HG03565 (cell line): ENCODE measurements around the gene FOXR2.

Experiments
- ATAC-seq: cut with Tn5 transposase; IDR thresholded peaks from one replicate; pipeline ENCODE4 v1.9.1; 2021; ENCODE audit warnings: mild to moderate bottlenecking, moderate library complexity; ENCODE audit not compliant: unreplicated experiment

Gene FOXR2, protein sequence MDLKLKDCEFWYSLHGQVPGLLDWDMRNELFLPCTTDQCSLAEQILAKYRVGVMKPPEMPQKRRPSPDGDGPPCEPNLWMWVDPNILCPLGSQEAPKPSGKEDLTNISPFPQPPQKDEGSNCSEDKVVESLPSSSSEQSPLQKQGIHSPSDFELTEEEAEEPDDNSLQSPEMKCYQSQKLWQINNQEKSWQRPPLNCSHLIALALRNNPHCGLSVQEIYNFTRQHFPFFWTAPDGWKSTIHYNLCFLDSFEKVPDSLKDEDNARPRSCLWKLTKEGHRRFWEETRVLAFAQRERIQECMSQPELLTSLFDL

DNA sequence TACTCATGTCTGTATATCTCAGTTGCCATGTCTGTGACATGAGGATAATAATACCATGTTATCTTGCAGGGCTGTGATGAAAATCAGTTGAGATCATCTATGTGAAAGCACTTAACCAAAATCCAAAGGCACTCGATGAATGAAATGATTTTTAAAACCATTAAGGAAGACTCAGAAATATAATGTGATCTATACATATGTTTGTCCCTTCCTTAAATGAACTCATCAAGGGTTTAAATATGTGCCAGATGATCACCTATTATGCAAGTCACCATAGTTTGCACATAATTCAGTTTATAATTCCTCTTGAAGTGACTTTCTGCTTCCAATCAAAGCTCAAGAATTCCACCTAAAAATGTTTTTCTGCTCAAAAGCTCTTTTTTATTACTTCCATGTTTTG, at the start of gene FOXR2:
FOXR2 (plus strand) TSS at position 301 of the 400 bp plus-strand sequence. CDS start 312 bp downstream, outside the sequence.
- ATAC-seq: no peak

DNA sequence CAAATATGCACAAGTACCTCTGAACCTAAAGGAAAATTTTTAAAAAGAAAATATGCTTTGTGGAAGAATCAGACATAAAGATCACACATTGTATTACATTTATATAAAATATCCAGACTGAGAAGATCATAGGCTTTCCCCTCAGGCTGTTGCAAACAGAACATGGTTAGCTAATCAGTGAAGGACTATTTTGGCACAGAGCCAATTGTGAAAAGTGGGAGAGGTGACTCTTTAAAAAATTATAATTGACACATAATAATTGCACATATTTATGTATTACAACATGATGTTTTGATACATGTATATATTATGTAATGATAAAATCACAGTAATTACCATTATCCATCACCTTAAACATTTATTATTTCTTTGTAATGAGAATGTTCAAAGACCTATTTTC, 44.1 kb upstream of the FOXR2 start:
- no peak for ATAC-seq

DNA sequence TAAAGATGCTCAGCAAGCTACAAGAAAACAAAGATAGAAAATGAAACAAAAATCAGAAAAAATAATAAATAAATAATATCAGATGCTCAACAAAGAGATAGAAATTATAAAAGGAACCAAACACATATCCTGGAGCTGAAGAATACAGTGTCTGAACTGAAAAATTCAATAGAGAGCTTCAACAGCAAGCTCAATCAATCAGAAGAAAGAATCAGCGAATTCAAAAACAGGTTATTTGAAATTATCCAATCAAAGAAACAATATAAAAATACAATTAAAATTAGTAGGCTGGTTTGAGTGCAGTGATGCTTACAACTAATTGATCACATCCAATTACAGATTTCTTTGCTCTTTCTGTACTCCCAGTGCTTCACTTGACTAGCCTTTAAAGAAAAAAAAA, 40.8 kb upstream of the FOXR2 start:
- no peak for ATAC-seq

DNA sequence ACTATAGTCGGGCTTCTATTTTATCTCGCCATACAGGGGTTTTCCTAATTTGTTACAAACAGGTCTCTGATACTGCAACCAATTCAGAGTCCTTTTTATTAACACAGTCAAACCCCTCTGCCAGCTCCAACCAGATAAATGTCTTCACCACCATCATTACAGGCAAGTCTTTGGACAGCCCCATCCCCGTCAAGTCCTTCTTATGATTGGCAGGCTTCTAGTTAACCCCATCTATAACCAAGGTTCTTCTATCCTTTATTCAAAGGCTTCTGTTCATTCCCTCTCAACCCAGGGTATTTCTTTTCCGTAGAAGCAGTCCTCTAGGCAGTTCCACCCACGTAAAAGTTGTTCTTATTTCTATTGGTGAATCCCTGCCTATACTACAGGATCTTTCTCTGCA, 29.9 kb upstream of the FOXR2 start:
- ATAC-seq: no peak

DNA sequence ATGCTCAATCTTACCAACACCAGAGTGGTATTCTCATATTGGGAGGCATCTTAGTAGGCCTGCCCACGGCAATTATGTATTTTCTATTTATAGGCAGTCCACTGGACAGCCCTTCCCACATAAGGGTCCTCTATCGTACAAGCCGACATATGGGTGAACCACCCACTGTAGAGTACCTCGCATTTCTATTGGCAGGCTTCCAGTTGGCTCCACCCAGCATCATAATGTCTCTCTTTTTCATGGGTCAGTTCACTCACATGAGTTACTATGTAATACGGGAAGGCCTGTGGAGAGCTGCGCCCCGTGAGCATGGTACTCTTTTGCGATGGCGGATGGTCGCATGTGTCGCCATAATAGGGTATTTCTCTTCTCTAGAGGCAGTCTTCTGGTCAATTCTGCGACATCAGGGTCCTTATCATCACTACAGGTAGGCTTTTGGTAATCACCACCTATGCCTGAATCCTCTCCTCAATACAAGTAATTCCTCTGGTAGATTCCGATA, 29.4 kb upstream of the FOXR2 start:
- ATAC-seq: no peak

DNA sequence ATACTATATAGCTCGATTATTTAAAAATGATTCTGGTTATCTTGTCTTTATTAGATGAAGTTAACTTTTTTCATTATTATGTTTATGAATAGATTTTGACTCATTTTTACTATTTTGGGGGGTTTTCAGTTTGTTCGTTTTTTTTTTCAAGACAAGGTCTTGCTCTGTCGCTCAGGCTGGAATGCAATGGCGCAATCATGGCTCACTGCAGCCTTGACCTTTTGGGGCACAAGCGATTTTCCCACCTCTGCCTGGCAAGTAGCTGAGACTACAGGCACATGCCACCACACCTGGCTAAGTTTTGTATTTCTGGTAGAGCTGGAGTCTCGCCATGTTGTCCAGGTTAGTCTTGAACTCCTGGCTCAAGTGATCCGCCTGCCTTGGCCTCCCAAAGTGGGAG, 24.9 kb upstream of the FOXR2 start:
- ATAC-seq: no peak

DNA sequence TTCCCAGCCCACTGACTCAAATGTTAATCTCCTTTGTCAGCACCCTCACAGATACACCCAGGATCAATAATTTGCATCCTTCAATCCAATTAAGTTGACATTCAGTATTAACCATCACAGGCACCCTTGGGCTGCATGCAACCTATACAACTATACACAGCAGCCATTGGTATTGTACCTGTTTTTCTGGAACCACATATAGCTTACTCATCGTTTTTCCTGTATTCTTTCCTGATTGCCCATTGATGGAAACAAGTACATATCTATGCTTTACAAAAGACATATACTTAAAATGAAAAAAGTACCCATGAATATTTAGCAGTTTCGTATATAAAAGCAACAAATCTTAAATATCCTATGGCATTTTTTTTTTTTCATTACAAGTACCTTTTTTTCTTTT, 3.7 kb upstream of the FOXR2 start:
- no peak for ATAC-seq

DNA sequence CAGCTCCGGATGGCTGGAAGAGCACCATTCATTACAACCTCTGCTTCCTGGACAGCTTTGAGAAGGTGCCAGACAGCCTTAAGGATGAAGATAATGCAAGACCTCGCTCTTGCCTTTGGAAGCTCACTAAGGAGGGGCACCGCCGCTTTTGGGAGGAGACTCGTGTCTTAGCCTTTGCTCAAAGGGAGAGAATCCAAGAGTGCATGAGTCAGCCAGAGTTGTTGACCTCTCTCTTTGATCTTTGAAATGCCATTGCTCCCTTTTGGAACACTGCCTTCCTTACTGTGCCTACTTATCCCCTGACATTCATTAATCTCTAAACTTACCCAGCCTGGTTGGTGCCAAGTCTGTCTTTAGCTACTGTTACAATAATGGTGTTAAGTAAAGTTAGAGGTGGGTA, 1.2 kb downstream of the FOXR2 start:
- no peak for ATAC-seq

DNA sequence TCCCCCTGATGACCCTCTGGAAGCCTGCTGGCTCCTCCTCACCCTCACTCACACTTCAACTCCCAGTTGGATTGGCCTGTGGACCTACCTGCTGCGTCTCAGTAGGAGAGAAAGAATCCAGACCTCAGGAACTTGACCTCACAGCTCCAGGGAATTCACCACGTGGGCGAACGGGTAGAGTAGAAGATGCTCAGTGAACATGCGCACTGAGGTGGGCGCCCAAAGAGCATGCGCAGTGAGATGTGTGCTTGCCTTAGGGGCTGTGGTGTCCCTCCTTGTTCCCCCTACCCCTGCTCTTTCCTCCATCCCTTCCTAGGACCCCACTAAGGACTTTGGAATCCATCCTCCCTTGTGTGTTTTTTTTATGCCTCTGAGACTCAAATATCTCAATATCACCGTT, 12.9 kb downstream of the FOXR2 start:
- no peak for ATAC-seq

DNA sequence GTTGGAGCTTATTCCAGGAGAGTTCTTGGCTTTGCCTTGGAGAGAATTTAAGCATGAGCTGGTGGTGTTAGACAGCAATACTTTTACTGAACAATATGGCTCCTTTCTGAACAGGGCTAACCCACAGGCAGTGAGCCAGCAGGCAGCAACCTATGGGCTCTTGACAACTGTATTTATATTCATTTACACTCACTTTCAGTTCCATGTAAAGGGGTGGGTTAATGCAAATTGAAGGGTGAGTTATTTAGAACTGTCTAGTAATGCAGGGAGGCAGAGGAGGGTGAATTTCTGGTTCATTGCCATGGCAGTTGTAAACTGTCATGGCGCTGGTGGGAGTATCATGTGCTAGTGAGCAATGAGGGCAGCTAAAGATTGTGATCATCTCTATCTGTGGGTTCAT, 15.7 kb downstream of the FOXR2 start:
- peak; percentile 84 for ATAC-seq

DNA sequence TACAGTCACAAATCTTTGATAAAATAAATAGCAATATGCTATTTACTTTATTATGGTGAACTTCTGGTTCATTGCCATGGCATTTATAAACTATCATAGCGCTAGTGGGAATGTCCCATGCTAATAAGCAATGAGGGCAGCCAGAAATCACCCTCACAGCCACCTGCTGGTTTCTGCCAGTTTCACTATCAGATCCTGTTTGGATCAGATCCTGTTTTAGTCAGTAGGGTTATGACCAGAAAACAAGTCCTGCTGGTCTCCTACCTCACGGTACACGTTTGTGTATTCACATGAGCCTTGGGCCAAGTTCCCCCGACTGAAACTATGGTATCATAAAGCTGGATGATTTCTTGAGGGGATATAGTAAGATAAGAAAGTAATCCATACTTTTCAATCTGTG, 17.7 kb downstream of the FOXR2 start:
- ATAC-seq: no peak

DNA sequence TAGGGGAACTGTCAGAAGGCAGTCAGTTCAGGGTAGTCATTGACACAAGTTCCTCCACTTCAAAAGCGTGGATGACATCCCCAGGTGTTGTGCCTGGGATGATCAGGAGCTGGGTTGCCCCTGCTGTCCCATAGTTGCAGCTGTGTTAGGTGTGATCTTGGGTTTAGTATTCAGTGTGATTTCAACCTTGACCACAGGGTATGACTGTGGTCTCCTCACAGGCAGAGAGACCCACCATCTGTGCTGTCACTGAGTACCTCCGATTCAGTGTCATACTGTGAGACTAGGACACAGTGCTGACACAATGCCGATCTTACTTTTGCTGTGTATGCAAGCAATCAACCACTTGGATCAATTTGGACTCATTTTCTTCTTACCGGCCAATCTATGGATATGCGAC, 25.2 kb downstream of the FOXR2 start:
- ATAC-seq: peak; percentile 62

DNA sequence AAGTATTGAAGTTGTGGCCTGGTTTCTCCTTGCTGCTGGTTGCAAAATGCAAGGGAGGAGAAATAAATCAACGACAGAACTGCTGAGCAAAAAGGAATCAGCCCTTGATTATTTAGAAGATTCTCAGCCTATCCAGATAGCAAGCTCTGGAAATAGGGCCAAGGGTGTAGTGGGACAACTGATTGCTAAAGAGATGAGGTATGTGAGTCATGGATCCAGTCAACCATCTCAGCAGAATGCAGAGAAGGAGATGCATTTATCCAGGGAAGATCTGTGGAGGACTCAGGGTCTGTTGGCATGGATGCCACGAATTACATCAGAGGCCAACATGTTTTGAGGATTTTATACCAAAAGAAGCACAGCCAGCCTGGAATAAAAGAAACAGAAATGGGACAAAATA, 36.7 kb downstream of the FOXR2 start:
- no peak for ATAC-seq

DNA sequence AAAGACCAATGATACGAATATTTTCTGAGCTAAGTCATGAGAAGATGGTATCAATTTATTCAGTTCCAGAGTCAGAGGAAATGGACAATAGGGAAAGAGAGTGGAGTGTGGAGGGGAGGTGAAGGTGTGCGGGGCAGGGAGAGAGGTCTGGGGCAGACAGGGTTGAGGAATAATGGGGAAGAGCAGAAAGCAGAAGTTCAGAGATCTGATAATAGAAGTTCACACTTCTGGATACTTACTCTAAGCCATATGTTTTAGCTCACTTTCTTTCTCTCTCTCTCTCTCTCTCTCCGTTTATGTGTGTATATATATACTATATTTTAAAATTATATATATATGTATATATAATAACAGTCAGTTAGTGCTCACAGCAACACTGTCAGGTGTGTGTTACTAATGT, 40.4 kb downstream of the FOXR2 start:
- ATAC-seq: no peak

DNA sequence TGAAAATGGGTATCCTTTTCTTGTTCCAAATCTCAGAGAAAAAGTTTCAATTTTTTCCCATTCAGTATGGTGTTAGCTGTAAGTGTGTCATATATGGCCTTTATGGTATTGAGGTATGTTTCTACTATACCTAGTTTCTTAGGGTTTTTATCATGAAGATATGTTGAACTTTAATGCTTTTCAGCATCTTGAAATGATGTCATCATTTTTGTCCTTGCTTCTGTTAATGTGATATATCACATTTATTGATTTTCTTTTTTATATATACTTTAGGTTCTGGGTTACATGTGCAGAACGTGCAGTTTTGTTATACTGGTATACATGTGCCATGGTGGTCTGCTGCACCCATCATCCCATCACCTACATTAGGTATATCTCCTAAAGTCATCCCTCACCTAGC, 44.9 kb downstream of the FOXR2 start:
- no peak for ATAC-seq
